GM12801 (cell line): Measurements from ENCODE around the gene TTC28.

Experiments used
- TF ChIP-seq, protein P1 (sequence below): IDR thresholded peaks from one replicate; pipeline ENCODE4 v1.5.1; 2011; ENCODE audit warnings: control low read depth; ENCODE audit not compliant: insufficient read length; ENCODE audit errors: extremely low read depth

The TTC28 gene

DNA sequence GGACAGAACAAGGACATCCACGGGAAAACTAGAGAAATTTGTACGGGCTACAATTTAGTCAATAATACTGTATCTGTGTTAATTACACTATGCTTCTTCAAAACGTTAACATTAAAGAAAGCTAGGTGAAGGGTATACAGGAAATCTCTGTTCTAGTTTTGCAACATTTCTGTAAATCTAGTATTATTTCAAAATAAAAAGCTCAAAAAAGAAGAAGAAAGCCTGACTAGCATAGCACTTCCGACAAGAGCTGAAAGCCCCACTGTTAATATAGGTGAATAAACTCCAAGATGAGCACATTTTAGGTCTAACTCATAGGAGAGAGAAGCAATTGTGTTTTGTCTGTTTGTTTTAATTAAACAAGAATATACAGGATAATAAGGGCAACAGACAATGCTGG is 299.7 kb downstream of the TTC28 start:
- TF ChIP-seq, protein P1, sequence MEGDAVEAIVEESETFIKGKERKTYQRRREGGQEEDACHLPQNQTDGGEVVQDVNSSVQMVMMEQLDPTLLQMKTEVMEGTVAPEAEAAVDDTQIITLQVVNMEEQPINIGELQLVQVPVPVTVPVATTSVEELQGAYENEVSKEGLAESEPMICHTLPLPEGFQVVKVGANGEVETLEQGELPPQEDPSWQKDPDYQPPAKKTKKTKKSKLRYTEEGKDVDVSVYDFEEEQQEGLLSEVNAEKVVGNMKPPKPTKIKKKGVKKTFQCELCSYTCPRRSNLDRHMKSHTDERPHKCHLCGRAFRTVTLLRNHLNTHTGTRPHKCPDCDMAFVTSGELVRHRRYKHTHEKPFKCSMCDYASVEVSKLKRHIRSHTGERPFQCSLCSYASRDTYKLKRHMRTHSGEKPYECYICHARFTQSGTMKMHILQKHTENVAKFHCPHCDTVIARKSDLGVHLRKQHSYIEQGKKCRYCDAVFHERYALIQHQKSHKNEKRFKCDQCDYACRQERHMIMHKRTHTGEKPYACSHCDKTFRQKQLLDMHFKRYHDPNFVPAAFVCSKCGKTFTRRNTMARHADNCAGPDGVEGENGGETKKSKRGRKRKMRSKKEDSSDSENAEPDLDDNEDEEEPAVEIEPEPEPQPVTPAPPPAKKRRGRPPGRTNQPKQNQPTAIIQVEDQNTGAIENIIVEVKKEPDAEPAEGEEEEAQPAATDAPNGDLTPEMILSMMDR, result no peak

DNA sequence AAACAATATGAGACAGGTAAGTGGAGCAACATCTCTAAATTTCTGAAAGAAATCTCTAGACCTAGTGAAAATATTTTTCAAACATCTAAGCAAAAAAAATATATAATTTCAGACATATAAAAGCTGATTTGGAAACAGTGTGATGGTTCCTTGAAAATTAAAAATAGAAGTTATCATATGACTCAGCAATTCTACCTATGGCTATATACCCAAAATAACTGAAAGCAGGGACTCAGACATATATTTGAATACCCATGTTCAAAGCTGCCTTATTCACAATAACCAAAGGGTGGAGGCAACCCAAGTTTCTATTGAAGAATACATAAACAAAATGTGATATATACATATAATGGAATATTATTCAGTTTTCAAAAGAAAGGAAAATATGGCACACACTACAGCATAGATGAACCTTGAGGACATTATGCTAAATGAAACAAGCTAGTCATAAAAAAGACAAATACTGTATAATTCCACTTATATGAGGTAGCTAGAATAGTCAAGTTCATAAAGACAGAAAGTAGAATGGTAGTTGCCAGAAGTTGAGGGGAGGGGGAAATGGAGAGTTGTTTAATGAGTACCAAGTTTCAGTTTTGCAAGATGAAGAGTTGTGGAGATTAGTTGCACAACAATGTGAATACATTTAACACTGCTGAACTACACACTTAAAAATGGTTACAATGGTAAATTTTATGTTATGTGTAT is 300.4 kb downstream of the TTC28 start:
- TF ChIP-seq, protein P1, result no peak

DNA sequence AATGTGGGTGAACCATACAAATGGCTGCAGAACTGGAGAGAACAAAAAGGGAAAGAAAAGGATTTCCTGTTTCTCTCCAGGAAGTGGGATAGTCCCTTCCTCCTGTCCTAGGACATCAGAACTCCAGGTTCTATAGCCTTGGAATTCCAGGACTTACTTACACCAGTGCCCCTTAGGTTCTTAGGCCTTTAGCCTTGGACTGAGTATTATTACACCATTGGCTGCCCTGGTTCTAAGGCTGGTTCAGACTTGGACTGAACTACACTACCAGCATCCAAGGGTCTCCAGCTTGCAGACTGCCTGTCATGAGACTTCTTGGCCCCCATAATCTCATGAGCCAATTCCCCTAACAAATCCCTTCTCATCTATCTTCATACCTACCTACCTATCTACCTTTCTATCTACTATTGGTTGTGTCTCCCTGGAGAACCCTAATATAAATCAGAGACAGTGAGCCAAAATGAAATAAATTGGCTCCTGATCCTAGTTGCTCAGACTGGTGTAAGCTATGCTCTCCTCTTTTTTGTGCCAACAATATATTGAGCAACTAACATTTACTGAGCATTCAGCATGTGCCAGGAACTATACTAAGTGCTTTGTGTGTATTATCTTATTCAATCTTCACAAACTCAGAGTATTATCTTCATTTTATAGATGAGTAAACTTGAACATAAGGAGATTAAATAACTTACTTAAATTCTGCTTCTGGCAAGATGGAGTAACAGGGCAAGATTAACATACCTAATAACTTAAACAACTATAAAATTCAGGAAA is 303.7 kb downstream of the TTC28 start:
- TF ChIP-seq, protein P1, result no peak

DNA sequence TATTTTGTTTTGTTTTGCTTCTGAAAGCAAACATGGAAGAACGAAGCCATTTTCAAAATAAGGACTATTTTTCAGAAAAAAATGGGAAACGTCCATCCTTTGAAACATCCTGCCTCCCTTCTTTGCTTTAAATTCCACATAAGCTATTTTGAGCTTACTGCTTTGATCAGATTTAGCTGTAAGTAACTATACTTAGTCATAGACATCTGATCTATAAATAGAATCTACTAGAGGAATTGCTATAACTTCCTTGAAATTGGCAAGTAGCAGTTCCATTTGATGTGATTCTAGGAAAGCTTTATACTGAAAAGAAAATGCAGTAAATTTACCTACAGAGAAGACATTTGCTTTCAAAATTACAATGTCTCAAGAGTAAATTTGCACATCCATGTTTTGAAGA is 305.8 kb downstream of the TTC28 start:
- TF ChIP-seq, protein P1, result no peak

DNA sequence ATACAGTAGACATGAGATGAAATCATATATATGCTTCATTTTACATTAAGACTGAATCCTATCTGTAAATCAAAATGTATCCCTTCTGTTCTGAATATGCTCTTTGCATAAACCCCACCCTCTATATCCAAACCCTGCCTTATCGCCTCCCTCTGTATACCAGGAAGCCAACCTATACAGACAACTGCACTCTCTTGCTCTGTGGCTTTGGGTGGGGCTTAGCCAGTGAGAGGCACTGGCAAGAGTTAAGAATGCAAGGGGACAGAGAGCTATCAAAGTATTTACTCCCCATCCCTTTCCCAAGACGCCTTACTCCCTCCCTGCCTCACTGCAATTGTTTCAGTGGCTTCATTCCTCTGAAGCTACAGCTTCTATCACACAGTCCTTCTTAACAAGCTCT is 309.8 kb downstream of the TTC28 start:
- TF ChIP-seq, protein P1, result no peak

DNA sequence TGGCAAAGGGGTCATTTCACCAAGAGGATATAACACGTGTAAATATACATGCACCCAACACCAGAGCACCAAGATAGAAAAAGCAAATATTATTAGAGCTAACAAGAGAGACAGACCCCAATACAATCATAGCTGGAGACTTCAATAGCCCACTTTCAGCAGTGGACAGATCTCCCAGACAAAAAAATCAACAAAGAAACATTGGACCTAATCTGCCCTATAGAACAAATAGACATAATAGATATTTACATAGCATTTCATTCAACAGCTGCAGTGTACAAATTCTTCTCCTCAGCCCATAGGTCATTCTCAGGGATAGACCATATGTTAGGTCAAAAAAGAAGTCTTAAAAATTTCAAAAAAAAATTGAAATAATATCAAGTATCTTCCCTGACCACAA is 312.8 kb downstream of the TTC28 start:
- TF ChIP-seq, protein P1, result no peak

DNA sequence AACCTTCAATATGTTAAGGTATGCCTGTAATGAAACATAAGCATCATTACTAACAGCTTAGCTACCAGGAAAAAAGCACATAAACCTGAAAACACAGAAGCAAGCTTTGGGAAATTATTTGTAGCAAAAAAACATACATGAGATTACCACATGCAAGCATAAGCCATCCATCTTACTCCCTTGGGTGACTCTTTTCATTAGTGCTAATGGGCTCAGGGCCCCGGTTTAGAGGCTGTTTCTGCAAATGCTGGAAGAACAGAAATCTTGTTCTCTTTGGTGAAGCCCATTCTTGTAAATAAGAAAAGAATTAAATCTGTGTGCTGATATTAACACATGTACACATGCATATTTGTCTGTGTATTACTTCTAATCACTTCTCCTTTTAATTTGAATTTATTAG is 314.3 kb downstream of the TTC28 start:
- TF ChIP-seq, protein P1, result no peak
